Right renal pelvis (tissue), 4 donors: ENCODE results near the gene NCKAP5. TPM values are rescaled to one million over a fixed set of nuclear protein-coding genes. Genes with fewer than 3 reads are reported as not detected.

ENCODE experiments used
- DNase-seq, 4 donors: peaks; one replicate each; pipeline ENCODE4 v3.0.0-alpha.2; 2013; ENCODE audit warnings: low read depth in 4 of 4, low spot score in 3 of 4, missing footprints in 1 of 4
- polyA plus RNA-seq, 4 donors: library from polyadenylated mRNA; unstranded; fragments of 120-200 nt; gene quantifications; one replicate each; pipeline ENCODE4 v1.2.1, GENCODE V29; 2013; ENCODE audit not compliant: insufficient read length in 4 of 4

The NCKAP5 gene
- polyA plus RNA-seq, 4 donors: 7.2 to 10.1 (median 7.8) TPM

GRCh38 chr2:133500917-133501316 lies 67.3 kb downstream of the NCKAP5 start:
- no peak for DNase-seq

GRCh38 chr2:133498662-133499585 lies 69.3 kb downstream of the NCKAP5 start:
- DNase-seq: no peak

- no peak for DNase-seq
Measured at GRCh38 chr2:133497951-133498565, 70.2 kb downstream of the NCKAP5 start.

GRCh38 chr2:133497270-133497893 lies 70.9 kb downstream of the NCKAP5 start:
- no peak for DNase-seq

- DNase-seq: no peak
Measured at GRCh38 chr2:133496501-133497269, 71.6 kb downstream of the NCKAP5 start.

GRCh38 chr2:133495226-133495625 lies 73.0 kb downstream of the NCKAP5 start:
- DNase-seq: no peak

GRCh38 chr2:133492719-133493380 lies 75.4 kb downstream of the NCKAP5 start:
- no peak for DNase-seq

GRCh38 chr2:133490411-133490980 lies 77.8 kb downstream of the NCKAP5 start:
- no peak for DNase-seq

GRCh38 chr2:133489641-133490410 lies 78.4 kb downstream of the NCKAP5 start:
- no peak for DNase-seq

- no peak for DNase-seq
Measured at GRCh38 chr2:133489146-133489545, 79.1 kb downstream of the NCKAP5 start.

GRCh38 chr2:133486771-133487191 lies 81.5 kb downstream of the NCKAP5 start:
- no peak for DNase-seq

- no peak for DNase-seq
Measured at GRCh38 chr2:133485868-133486267, 82.4 kb downstream of the NCKAP5 start.

GRCh38 chr2:133484784-133485183 lies 83.5 kb downstream of the NCKAP5 start:
- no peak for DNase-seq

- no peak for DNase-seq
Measured at GRCh38 chr2:133484106-133484505, 84.2 kb downstream of the NCKAP5 start.

GRCh38 chr2:133483181-133483580 lies 85.1 kb downstream of the NCKAP5 start:
- no peak for DNase-seq

GRCh38 chr2:133480707-133481429 lies 87.4 kb downstream of the NCKAP5 start:
- DNase-seq: no peak

- no peak for DNase-seq
Measured at GRCh38 chr2:133477616-133477990, 90.7 kb downstream of the NCKAP5 start.

- DNase-seq: no peak
Measured at GRCh38 chr2:133476931-133477615, 91.2 kb downstream of the NCKAP5 start.
